Endothelial cell of umbilical vein (primary cell): ENCODE results near the gene VWA8. TPM values are rescaled to one million over a fixed set of nuclear protein-coding genes. Genes with fewer than 3 reads are reported as not detected.

Source experiments
- BruUV-seq: library from RNA; stranded (reverse); fragments of 400-500 nt; replicated peaks from 2 replicates; lab custom pipeline; 2021; lab: Mats Ljungman, UMichigan
- CTCF ChIA-PET: fragments of 300-600, 350-600 bp; sonication (Branson Sonifier 250); formaldehyde crosslinking; loops from one replicate; lab custom pipeline; 2021; ENCODE audit warnings: antibody characterized with exemption, inconsistent platforms; lab: Charles Lee
- POLR2A ChIA-PET: fragments of 300-600, 350-600 bp; sonication (Branson Sonifier 250); formaldehyde crosslinking; loops from one replicate; lab custom pipeline; 2021; ENCODE audit warnings: antibody characterized with exemption, inconsistent platforms; lab: Charles Lee
- DNase-seq: peaks from one replicate; pipeline ENCODE4 v3.0.0-alpha.2; 2011; ENCODE audit warnings: low read depth, low spot score
- FAIRE-seq: peaks from 2 replicates; lab custom pipeline; 2011; peaks lifted over from hg19 to GRCh38; lab: Jason Lieb, UNC
- H2AFZ ChIP-seq: 2 replicates; pipeline ENCODE4 v1.6.0; 2012; ENCODE audit warnings: low read depth, low read length, control low read depth, inconsistent platforms
- H3K27ac ChIP-seq: 2 replicates; pipeline ENCODE4 v1.5.1; 2011; ENCODE audit warnings: low read depth, mild to moderate bottlenecking, control low read depth, low read length, moderate library complexity; ENCODE audit not compliant: insufficient read depth
- H3K27me3 ChIP-seq, 2 experiments: 2 replicates each; pipeline versions ENCODE4 v1.6.0 to v1.6.1; 2011; ENCODE audit warnings: low read length in 2 of 2, mixed read lengths in 1 of 2; ENCODE audit not compliant: control insufficient read depth in 2 of 2, insufficient read depth in 2 of 2
- H3K36me3 ChIP-seq, 2 experiments: 2 replicates in 1 of 2; 3 replicates in 1 of 2; pipeline ENCODE4 v1.5.1; 2011; ENCODE audit warnings: low read length in 2 of 2, mild to moderate bottlenecking in 1 of 2, moderate library complexity in 1 of 2; ENCODE audit not compliant: control insufficient read depth in 2 of 2, insufficient read depth in 2 of 2; ENCODE audit errors: extremely low read depth in 1 of 2
- H3K4me1 ChIP-seq: 3 replicates; pipeline ENCODE4 v1.5.1; 2011; ENCODE audit warnings: mild to moderate bottlenecking, low read length; ENCODE audit not compliant: control insufficient read depth, insufficient read depth; ENCODE audit errors: extremely low read depth
- H3K4me2 ChIP-seq: 2 replicates; pipeline ENCODE4 v1.6.1; 2011; ENCODE audit warnings: low read length, control low read depth, mixed read lengths; ENCODE audit not compliant: insufficient read depth
- H3K4me3 ChIP-seq, 3 experiments: fragments of 200-600 bp in 1 of 3; sonication (generic), shearing (Covaris generic) in 1 of 3; replicated peaks in 1 of 3; 2 replicates each; pipeline ENCODE4 v1.5.1; 2011 to 2016; ENCODE audit warnings: control low read depth in 3 of 3, low read length in 3 of 3, mild to moderate bottlenecking in 2 of 3, inconsistent platforms in 1 of 3, low read depth in 1 of 3, moderate library complexity in 1 of 3; ENCODE audit not compliant: insufficient read depth in 1 of 3
- H3K79me2 ChIP-seq: 2 replicates; pipeline ENCODE4 v1.6.0; 2012; ENCODE audit warnings: low read length, inconsistent platforms; ENCODE audit not compliant: control insufficient read depth, insufficient read depth
- H3K9ac ChIP-seq: replicated peaks from 2 replicates; pipeline ENCODE3; 2011; ENCODE audit warnings: low read length, control low read depth; ENCODE audit not compliant: insufficient read depth; ENCODE audit errors: extremely low read depth
- H3K9me1 ChIP-seq: replicated peaks from 3 replicates; pipeline ENCODE4 v1.6.0; 2011; ENCODE audit warnings: mild to moderate bottlenecking, low read length; ENCODE audit not compliant: control insufficient read depth, insufficient read depth; ENCODE audit errors: extremely low read depth
- H3K9me3 ChIP-seq: replicated peaks from 2 replicates; pipeline ENCODE4 v1.5.1; 2012; ENCODE audit warnings: low read length, inconsistent platforms; ENCODE audit not compliant: control insufficient read depth, insufficient read depth
- H4K20me1 ChIP-seq: replicated peaks from 2 replicates; pipeline ENCODE3; 2011; ENCODE audit warnings: mild to moderate bottlenecking, low read length; ENCODE audit not compliant: control insufficient read depth, insufficient read depth; ENCODE audit errors: extremely low read depth
- CTCF ChIP-seq, 2 donors: IDR thresholded peaks; 1 replicate in 1 of 2; 2 replicates in 1 of 2; pipeline ENCODE4 v1.5.1; 2011; ENCODE audit warnings: low read length in 2 of 2, mild to moderate bottlenecking in 2 of 2, moderate library complexity in 2 of 2, control low read depth in 1 of 2, inconsistent platforms in 1 of 2, low read depth in 1 of 2; ENCODE audit not compliant: insufficient read depth in 1 of 2; ENCODE audit errors: extremely low read depth in 1 of 2
- EZH2 ChIP-seq: IDR thresholded peaks from 2 replicates; pipeline ENCODE4 v1.6.1; 2012; ENCODE audit warnings: borderline replicate concordance, low read depth, mild to moderate bottlenecking, moderate library complexity, low read length, inconsistent platforms; ENCODE audit not compliant: severe bottlenecking
- FOS ChIP-seq: IDR thresholded peaks from 2 replicates; pipeline ENCODE4 v1.6.1; 2011; ENCODE audit warnings: mild to moderate bottlenecking, low read length, moderate library complexity, borderline replicate concordance; ENCODE audit not compliant: insufficient read depth
- GATA2 ChIP-seq: IDR thresholded peaks from 2 replicates; pipeline ENCODE4 v1.7.0; 2011; ENCODE audit warnings: low read depth, mild to moderate bottlenecking, moderate library complexity, mixed read lengths, low read length; ENCODE audit not compliant: insufficient read length, insufficient read depth
- JUN ChIP-seq: IDR thresholded peaks from 2 replicates; pipeline ENCODE4 v1.6.1; 2011; ENCODE audit warnings: borderline replicate concordance, low read depth; ENCODE audit not compliant: insufficient read length, insufficient read depth
- MAX ChIP-seq: IDR thresholded peaks from 2 replicates; pipeline ENCODE4 v1.6.1; 2011; ENCODE audit not compliant: insufficient read depth, insufficient read length
- MYC ChIP-seq: IDR thresholded peaks from one replicate; pipeline ENCODE4 v1.6.1; 2011; ENCODE audit warnings: mild to moderate bottlenecking, low read depth, low read length
- POLR2A ChIP-seq: IDR thresholded peaks from 2 replicates; pipeline ENCODE4 v1.6.1; 2012; ENCODE audit warnings: low read depth, mild to moderate bottlenecking, control low read depth, low read length
- POLR2AphosphoS5 ChIP-seq: IDR thresholded peaks from 2 replicates; pipeline ENCODE4 v1.6.1; 2012; ENCODE audit warnings: low read depth, mild to moderate bottlenecking, control low read depth, low read length, moderate library complexity; ENCODE audit not compliant: insufficient read depth
- dilution Hi-C: fragments of 300-500 bp; cut with MboI; formaldehyde crosslinking; loops from one replicate; pipeline ENCODE4 v1.15.0; 2019; ENCODE audit warnings: low sequenced_read_pairs; ENCODE audit not compliant: extremely low pct_ligation_motif_present
- intact Hi-C: fragments of 100-400 bp; cut with micrococcal nuclease; formaldehyde crosslinking; loops from one replicate; pipeline ENCODE4 v1.10.0; 2022
- polyA plus RNA-seq, 4 experiments: library from polyadenylated mRNA; depleted of rRNA in 3 of 4; stranded (reverse) in 3 of 4; unstranded in 1 of 4; fragments of >200 nt; gene quantifications; 2 replicates each; pipeline versions ENCODE4 v1.2.1 to v1.2.3, GENCODE V29; 2011 to 2012; ENCODE audit warnings: missing spikeins in 1 of 4
- total RNA-seq: library from RNA; stranded (reverse); gene quantifications from 2 replicates; pipeline ENCODE4 v1.2.3, GENCODE V29; 2021

The VWA8 gene
- total and polyA plus RNA-seq, 2 donors (not counting 3 experiments of a cell fraction or from before 2014, with no cell fraction given) = 2.9 to 11.3 TPM

GRCh38 chr13:41606646-41607045 is 354.3 kb downstream of the VWA8 start:
- H3K4me2 ChIP-seq = no peak overlapping the region
- H3K27me3 ChIP-seq = no peaks in the 10 kb centered on the region
- H3K4me1 ChIP-seq = peaks cover 11% of the 10 kb centered on the region
- H3K27ac ChIP-seq = no peak overlapping the region
- no peak overlapping the region for H3K4me3 ChIP-seq
- ChIA-PET CTCF (no interaction called here), POLR2A (no interaction called here)
- H3K9me1 ChIP-seq = no peaks in the 10 kb centered on the region
- no peaks in the 10 kb centered on the region for H3K36me3 ChIP-seq
- intact Hi-C loops (no loop called here), dilution Hi-C loops (no loop called here)
- H3K9me3 ChIP-seq = no peaks in the 10 kb centered on the region
- DNase-seq (no peak), FAIRE-seq (no peak)
- BruUV-seq = no TSS peak
- H3K79me2 ChIP-seq = no peaks in the 10 kb centered on the region
- TF ChIP-seq FOS (no peak), EZH2 (no peak), MAX (no peak), CTCF (IDR thresholded peaks at IDR 0.05; ENCODE audit: extremely low read depth in 1 of 2, insufficient read depth in 1 of 2, low read depth in 1 of 2, low read length in 2 of 2) (no peak), JUN (no peak), GATA2 (no peak), POLR2AphosphoS5 (no peak), MYC (no peak), POLR2A (no peak)
- no peak overlapping the region for H3K9ac ChIP-seq
- H4K20me1 ChIP-seq = no peaks in the 10 kb centered on the region
- H2AFZ ChIP-seq = no peak overlapping the region
